Upper lobe of left lung (tissue), 6 donors: ENCODE data around the gene RHOH. TPM values are rescaled to one million over a fixed set of nuclear protein-coding genes. Genes with fewer than 3 reads are reported as not detected.

Experiments
- ATAC-seq, 2 donors: fragments of 200-7000 bp; cut with Tn5 transposase; one replicate each; pipeline ENCODE4 v1.9.1; 2022; ENCODE audit warnings: mild to moderate bottlenecking in 2 of 2, moderate library complexity in 2 of 2; ENCODE audit not compliant: low FRiP score in 2 of 2
- DNase-seq, 2 donors: peaks; one replicate each; pipeline ENCODE4 v3.0.0-alpha.2; 2019 to 2020
- H3K27ac ChIP-seq, 4 donors: fragments of 200-600 bp; sonication (generic); one replicate each; pipeline ENCODE4 v1.5.1; 2016 to 2019
- H3K27me3 ChIP-seq, 4 donors: fragments of 200-600 bp; sonication (generic); one replicate each; pipeline ENCODE4 v1.5.1; 2017 to 2019
- H3K36me3 ChIP-seq, 4 donors: fragments of 200-600 bp; sonication (generic); one replicate each; pipeline ENCODE4 v1.5.1; 2016 to 2019
- H3K4me1 ChIP-seq, 4 donors: fragments of 200-600 bp; sonication (generic); one replicate each; pipeline ENCODE4 v1.5.1; 2018 to 2019
- H3K4me3 ChIP-seq, 4 donors: fragments of 200-600 bp; sonication (generic); one replicate each; pipeline ENCODE4 v1.5.1; 2017 to 2019; ENCODE audit warnings: mild to moderate bottlenecking in 2 of 4, moderate library complexity in 1 of 4
- H3K9me3 ChIP-seq, 4 donors: fragments of 200-600 bp; sonication (generic); one replicate each; pipeline ENCODE4 v1.5.1; 2018 to 2019
- CTCF ChIP-seq, 6 experiments: fragments of 450-650 bp in 4 of 6; fragments of 200-600 bp in 2 of 6; sonication (generic) in 2 of 6; IDR thresholded peaks; one replicate each; pipeline ENCODE4 v1.5.1; 2016 to 2019; ENCODE audit warnings: antibody characterized with exemption in 6 of 6
- EP300 ChIP-seq, 4 donors: sonication (generic); formaldehyde crosslinking; IDR thresholded peaks; one replicate each; pipeline ENCODE4 v1.5.1; 2017; ENCODE audit warnings: antibody characterized with exemption in 4 of 4, control low read depth in 2 of 4
- POLR2A ChIP-seq, 4 donors: fragments of 450-650 bp; IDR thresholded peaks; one replicate each; pipeline ENCODE4 v1.5.1; 2016 to 2017; ENCODE audit warnings: antibody characterized with exemption in 4 of 4, mild to moderate bottlenecking in 2 of 4
- POLR2AphosphoS5 ChIP-seq, 2 donors: sonication (generic); formaldehyde crosslinking; IDR thresholded peaks; one replicate each; pipeline ENCODE4 v1.5.1; 2017; ENCODE audit warnings: antibody characterized with exemption in 2 of 2
- WGBS, 2 donors: methylation state at CpG; one replicate each; pipeline ENCODE4 v1.1.5; 2017 to 2018; 5-methylcytosine and 5-hydroxymethylcytosine counted together
- total RNA-seq, 6 donors: library from RNA; depleted of rRNA in 4 of 6; stranded (reverse); fragments of >200 nt in 4 of 6; gene quantifications; one replicate each; pipeline versions ENCODE4 v1.1.0 to v1.2.1, GENCODE V29; 2016 to 2021
- donor health status: DM: no; HTN: no; CAD: no; lungs with moderate emphysema.
- donor health status: DM: no; HTN: yes; CAD: no; lungs with severe emphysema.

Gene RHOH
- total RNA-seq, 6 donors from 2014 or later = 5.5 to 19.9 (median 8.4) TPM

GRCh38 chr4:40185830-40186664 is 10.8 kb upstream of the RHOH start:
- no peak overlapping the region for H3K4me3 ChIP-seq
- no peaks in the 10 kb centered on the region for H3K36me3 ChIP-seq
- no peaks in the 10 kb centered on the region for H3K27me3 ChIP-seq
- ATAC-seq (no peak), DNase-seq (no peak)
- H3K4me1 ChIP-seq = peaks cover 0 to 3% (median 0%) of the 10 kb centered on the region in 4 donors
- no peak for TF ChIP-seq EP300 (IDR thresholded peaks at IDR 0.05)
- no peak for TF ChIP-seq POLR2AphosphoS5 (IDR thresholded peaks at IDR 0.05)
- no peak for TF ChIP-seq CTCF (IDR thresholded peaks at IDR 0.05)
- no peak for TF ChIP-seq POLR2A (IDR thresholded peaks at IDR 0.05)
- no peak overlapping the region for H3K27ac ChIP-seq
- no peaks in the 10 kb centered on the region for H3K9me3 ChIP-seq
- 78 to 83% methylated on average over 5 of the region's 5 CpGs for WGBS, 2 donors

GRCh38 chr4:40186665-40187014 is 10.2 kb upstream of the RHOH start:
- DNase-seq (no peak), ATAC-seq (no peak)
- H3K4me3 ChIP-seq = no peak overlapping the region
- no peaks in the 10 kb centered on the region for H3K9me3 ChIP-seq
- no peak for TF ChIP-seq POLR2A (IDR thresholded peaks at IDR 0.05)
- TF ChIP-seq EP300 (IDR thresholded peaks at IDR 0.05) = no peak
- no peak for TF ChIP-seq CTCF (IDR thresholded peaks at IDR 0.05)
- no peak for TF ChIP-seq POLR2AphosphoS5 (IDR thresholded peaks at IDR 0.05)
- peaks cover 0 to 5% (median 0%) of the 10 kb centered on the region in 4 donors for H3K4me1 ChIP-seq
- WGBS, 2 donors = 92% methylated on average over 1 of the region's 1 CpG
- no peaks in the 10 kb centered on the region for H3K27me3 ChIP-seq
- H3K27ac ChIP-seq = no peak overlapping the region
- no peaks in the 10 kb centered on the region for H3K36me3 ChIP-seq

- WGBS, 2 donors = 86 to 95% methylated on average over 4 of the region's 4 CpGs
- no peaks in the 10 kb centered on the region for H3K9me3 ChIP-seq
- no peak overlapping the region for H3K27ac ChIP-seq
- no peaks in the 10 kb centered on the region for H3K27me3 ChIP-seq
- H3K4me3 ChIP-seq = no peak overlapping the region
- no peaks in the 10 kb centered on the region for H3K36me3 ChIP-seq
- H3K4me1 ChIP-seq = peaks cover 0 to 5% (median 0%) of the 10 kb centered on the region in 4 donors
- DNase-seq (no peak), ATAC-seq (no peak)
- TF ChIP-seq EP300 (IDR thresholded peaks at IDR 0.05) = no peak
- TF ChIP-seq POLR2AphosphoS5 (IDR thresholded peaks at IDR 0.05) = no peak
- TF ChIP-seq POLR2A (IDR thresholded peaks at IDR 0.05) = no peak
- TF ChIP-seq CTCF (IDR thresholded peaks at IDR 0.05) = no peak
Observed at GRCh38 chr4:40187386-40187906, 9.4 kb upstream of the RHOH start.

GRCh38 chr4:40190019-40190418 is 6.8 kb upstream of the RHOH start:
- Histone ChIP-seq H3K4me1 (peaks cover 0 to 5% (median 0%) of the 10 kb centered on the region in 4 donors), H3K9me3 (no peaks in the 10 kb centered on the region), H3K27me3 (no peaks in the 10 kb centered on the region), H3K36me3 (no peaks in the 10 kb centered on the region), H3K4me3 (no peak overlapping the region), H3K27ac (no peak overlapping the region)
- TF ChIP-seq CTCF (IDR thresholded peaks at IDR 0.05) (no peak), POLR2A (IDR thresholded peaks at IDR 0.05) (no peak), POLR2AphosphoS5 (IDR thresholded peaks at IDR 0.05) (no peak), EP300 (IDR thresholded peaks at IDR 0.05) (no peak)
- WGBS, 2 donors = 34 to 57% methylated on average over 5 of the region's 5 CpGs
- ATAC-seq = no peak
- DNase-seq = no peak
